Pancreas (tissue), 10 donors: ENCODE data around the gene CRHR1. TPM values are rescaled to one million over a fixed set of nuclear protein-coding genes. Genes with fewer than 3 reads are reported as not detected.
"Not testable (repeated sequence)": the region's sequence is repeated elsewhere in the genome, so short reads cannot be mapped to it uniquely, and the experiment has no call there.

Source experiments
- ATAC-seq, 4 donors: fragments of 200-7000 bp; cut with Tn5 transposase; one replicate each; pipeline versions ENCODE4 v1.8.0 to v1.9.1; 2020; ENCODE audit warnings: mild to moderate bottlenecking in 4 of 4, moderate library complexity in 4 of 4
- DNase-seq, 6 donors: peaks; one replicate each; pipeline ENCODE4 v3.0.0-alpha.2; 2020
- FAIRE-seq: peaks from 2 replicates; lab custom pipeline; 2012; peaks lifted over from hg19 to GRCh38; lab: Jason Lieb, UNC
- H3K27ac ChIP-seq, 4 donors: fragments of 200-600 bp; sonication (generic); 1 replicate in 3 of 4; 2 replicates in 1 of 4; pipeline versions ENCODE4 v1.5.0 to v1.8.0; 2020
- H3K27me3 ChIP-seq, 4 donors: fragments of 200-600 bp; one replicate each; pipeline ENCODE4 v1.8.0; 2021
- H3K36me3 ChIP-seq, 3 donors: fragments of 200-600 bp; sonication (generic) in 1 of 3; one replicate each; pipeline versions ENCODE4 v1.5.0 to v1.8.0; 2020 to 2021
- H3K4me1 ChIP-seq, 3 donors: fragments of 200-600 bp; one replicate each; pipeline ENCODE4 v1.8.0; 2021
- H3K4me3 ChIP-seq, 4 donors: fragments of 200-600 bp; sonication (generic) in 2 of 4; one replicate each; pipeline versions ENCODE4 v1.5.0 to v1.8.0; 2020 to 2021
- H3K9me3 ChIP-seq, 4 donors: fragments of 200-600 bp; one replicate each; pipeline ENCODE4 v1.8.0; 2021
- WGBS, 2 donors: extraction: QIAGEN DNeasy Blood & Tissue Kit; methylation state at CpG; one replicate each; pipeline ENCODE4 v1.1.7; 2013; 5-methylcytosine and 5-hydroxymethylcytosine counted together
- intact Hi-C, 3 donors: fragments of 100-400 bp; cut with DNase I; formaldehyde crosslinking; loops; one replicate each; pipeline versions ENCODE4 v1.11.1 to v1.14.2; 2022
- polyA plus RNA-seq, 2 donors: library from polyadenylated mRNA; stranded (reverse); fragments of 200-250 nt; gene quantifications; one replicate each; pipeline ENCODE4 v1.2.3, GENCODE V29; 2013
- total RNA-seq, 6 donors: library from RNA; stranded (reverse); fragmentation: NEBNext Ultra II Directional in 4 of 6; extraction: Animal tissue kit (Norgen Biotek cat#: 25700) in 4 of 6; gene quantifications; one replicate each; pipeline versions ENCODE4 v1.2.1 to v1.2.4, GENCODE V29; 2021 to 2023
- TF ChIP-seq, protein P1 (sequence below), 4 donors: fragments of 200-600 bp; sonication (generic) in 3 of 4; IDR thresholded peaks; one replicate each; pipeline versions ENCODE4 v1.5.0 to v1.8.0; 2021; ENCODE audit warnings: antibody characterized with exemption in 4 of 4
- donor health status: healthy with polysubstance abuse.
- donor health status: DM: no; HTN: no; CAD: no; lungs with moderate emphysema.
- donor health status: DM: no; HTN: no; CAD: no.
- donor health status: control.
- donor health status: control.
- donor health status: Bipolar disorder and iron deficiency.
- donor health status: DM: yes; HTN: yes; CAD: no.
- donor health status: DM: no; HTN: no; CAD: no.
- donor health status: DM: no; HTN: no; CAD: no.
- donor health status: DM: yes; HTN: yes; CAD: no.

Gene CRHR1
- total and polyA plus RNA-seq, 8 donors: 0.13 to 0.31 TPM; not detected in 6

DNA sequence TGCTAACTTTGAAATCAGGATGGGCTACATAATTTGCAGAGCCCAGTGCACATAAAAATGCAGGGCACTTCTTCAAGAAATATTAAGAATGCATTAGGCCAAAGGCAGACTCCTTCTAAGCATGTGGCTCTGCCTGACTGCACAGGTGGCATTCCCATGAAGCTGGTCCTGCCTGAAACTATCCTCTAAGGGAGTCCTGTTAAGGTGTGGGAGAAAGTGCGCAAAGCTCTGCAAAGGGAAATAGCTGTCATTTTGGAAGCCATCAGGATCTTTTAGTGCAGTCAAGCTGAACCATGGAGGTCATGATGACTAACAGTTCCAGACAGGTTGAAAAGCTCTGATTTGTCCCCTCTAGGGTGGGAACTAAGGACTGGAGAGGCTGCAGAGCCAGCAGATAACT is 41.9 kb upstream of the CRHR1 start:
- TF ChIP-seq, protein P1, sequence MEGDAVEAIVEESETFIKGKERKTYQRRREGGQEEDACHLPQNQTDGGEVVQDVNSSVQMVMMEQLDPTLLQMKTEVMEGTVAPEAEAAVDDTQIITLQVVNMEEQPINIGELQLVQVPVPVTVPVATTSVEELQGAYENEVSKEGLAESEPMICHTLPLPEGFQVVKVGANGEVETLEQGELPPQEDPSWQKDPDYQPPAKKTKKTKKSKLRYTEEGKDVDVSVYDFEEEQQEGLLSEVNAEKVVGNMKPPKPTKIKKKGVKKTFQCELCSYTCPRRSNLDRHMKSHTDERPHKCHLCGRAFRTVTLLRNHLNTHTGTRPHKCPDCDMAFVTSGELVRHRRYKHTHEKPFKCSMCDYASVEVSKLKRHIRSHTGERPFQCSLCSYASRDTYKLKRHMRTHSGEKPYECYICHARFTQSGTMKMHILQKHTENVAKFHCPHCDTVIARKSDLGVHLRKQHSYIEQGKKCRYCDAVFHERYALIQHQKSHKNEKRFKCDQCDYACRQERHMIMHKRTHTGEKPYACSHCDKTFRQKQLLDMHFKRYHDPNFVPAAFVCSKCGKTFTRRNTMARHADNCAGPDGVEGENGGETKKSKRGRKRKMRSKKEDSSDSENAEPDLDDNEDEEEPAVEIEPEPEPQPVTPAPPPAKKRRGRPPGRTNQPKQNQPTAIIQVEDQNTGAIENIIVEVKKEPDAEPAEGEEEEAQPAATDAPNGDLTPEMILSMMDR (IDR thresholded peaks at IDR 0.05): no peak
- Histone ChIP-seq H3K4me1 (no peaks in the 10 kb centered on the region), H3K27me3 (no peaks in the 10 kb centered on the region), H3K27ac (no peak overlapping the region), H3K9me3 (no peaks in the 10 kb centered on the region), H3K36me3 (no peaks in the 10 kb centered on the region), H3K4me3 (no peak overlapping the region)
- no peak for ATAC-seq
- WGBS, 2 donors: 90 to 100% methylated on average over 1 of the region's 1 CpG
- FAIRE-seq: no peak
- intact Hi-C loops: no loop called here
- DNase-seq: no peak

DNA sequence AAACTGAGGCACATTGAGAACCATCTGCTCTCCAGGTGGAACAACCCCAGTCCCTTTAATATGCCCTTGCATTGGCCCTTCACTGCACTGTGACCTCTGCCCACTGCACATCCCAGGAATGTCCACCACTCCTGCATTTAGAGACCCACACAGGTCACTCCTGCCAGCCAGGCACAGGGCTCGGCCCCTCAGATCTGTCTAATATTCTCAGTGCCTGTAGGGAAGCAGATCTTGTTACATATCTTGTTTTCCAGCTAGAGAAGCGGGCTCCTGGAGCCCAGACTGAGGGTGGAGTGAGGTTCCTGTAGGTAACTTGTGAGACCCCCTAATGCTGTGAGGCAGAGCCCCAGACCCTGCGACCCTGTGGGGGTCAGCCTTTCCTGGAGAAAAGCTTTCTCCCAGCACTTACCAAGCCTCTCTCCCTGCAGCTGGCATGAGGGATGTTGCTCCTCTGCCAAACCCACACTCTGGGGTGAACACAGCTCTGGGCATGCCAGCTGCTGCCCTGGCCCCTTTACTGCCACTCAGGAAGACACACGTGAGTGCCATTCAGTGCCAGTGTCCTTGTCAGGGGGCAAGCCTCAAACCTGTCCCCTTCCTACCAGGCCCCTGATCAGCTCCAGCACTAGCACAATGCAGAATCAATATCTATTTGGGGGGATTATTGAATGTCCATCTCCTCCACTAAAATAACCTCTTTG is 40.3 kb upstream of the CRHR1 start:
- Histone ChIP-seq H3K36me3 (no peaks in the 10 kb centered on the region), H3K27ac (no peak overlapping the region), H3K27me3 (no peaks in the 10 kb centered on the region), H3K4me1 (no peaks in the 10 kb centered on the region), H3K4me3 (no peak overlapping the region), H3K9me3 (no peaks in the 10 kb centered on the region)
- intact Hi-C loops: no loop called here
- ATAC-seq (no peak), DNase-seq (no peak), FAIRE-seq (no peak)
- 60 to 77% methylated on average over 4 of the region's 4 CpGs for WGBS, 2 donors
- TF ChIP-seq, protein P1 (IDR thresholded peaks at IDR 0.05): no peak

DNA sequence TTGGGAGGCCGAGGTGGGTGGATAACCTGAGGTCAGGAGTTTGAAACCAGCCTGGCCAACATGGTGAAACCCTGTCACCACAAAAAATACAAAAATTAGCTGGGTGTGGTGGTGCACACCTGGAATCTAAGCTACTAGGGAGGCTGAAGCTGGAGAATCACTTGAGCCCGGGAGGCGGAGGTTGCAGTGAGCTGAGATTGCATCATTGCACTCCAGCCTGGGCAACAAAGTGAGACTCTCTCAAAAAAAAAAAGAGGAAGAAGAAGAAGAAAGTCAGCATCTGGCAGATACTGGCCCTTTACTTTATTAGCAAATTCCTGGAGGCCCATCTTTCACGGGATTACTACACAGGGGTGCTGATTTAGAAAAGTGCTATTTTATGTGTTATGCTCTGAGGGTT is 39.3 kb upstream of the CRHR1 start:
- intact Hi-C loops, H3K4me1 ChIP-seq, ATAC-seq, H3K27ac ChIP-seq, H3K36me3 ChIP-seq, H3K4me3 ChIP-seq, FAIRE-seq, H3K9me3 ChIP-seq, H3K27me3 ChIP-seq, DNase-seq: not testable (repeated sequence)
- whole genome bisulfite sequencing, 2 donors: 83 to 87% methylated on average over 4 of the region's 4 CpGs

DNA sequence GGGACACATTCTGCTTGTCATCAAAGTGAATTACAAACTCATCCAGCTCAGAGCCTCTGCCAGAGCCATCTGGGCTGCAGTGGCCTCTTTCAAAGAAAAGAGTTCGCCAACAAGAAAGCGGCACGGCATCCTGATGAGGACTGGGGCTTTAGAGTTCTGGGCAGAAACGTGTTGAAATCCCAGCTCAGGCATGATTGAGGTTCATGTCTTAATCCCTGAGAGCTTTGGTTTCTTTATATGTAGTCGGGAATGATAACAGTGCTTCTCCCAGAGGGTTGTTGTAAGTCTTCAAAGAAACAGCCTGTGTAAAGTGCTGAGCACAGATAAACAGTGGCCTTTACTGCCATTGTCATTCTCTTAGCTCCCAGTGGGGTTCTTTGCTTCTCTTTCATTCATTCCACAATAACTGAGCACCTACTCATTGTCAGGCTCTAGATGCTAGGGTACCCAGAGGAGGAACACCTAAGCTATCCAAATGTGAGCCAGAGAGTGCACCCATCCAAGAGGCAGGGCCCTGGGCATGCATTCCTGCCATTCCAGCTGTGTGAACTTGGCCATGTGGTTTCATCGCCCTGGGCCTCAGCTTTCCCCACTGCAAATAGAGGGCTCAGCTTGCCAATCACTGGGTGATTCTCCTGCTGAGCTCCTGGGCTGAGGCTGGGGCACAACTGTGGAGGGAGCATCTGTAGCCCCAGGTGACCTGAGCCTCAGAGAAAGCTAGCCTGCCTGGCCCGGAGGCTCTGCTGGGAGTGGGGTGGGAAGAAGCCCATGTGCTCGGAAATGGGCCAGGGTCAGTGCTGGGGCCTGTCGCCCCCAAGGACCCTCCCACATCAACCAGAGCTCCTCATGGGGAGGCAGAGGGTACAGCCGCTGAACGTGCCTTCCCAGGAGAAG is 38.3 kb upstream of the CRHR1 start:
- 60 to 66% methylated on average over 11 of the region's 11 CpGs for WGBS, 2 donors
- DNase-seq: no peak
- peak in 1 of 4 donors; percentile 45 for ATAC-seq
- Histone ChIP-seq H3K9me3 (no peaks in the 10 kb centered on the region), H3K27me3 (no peaks in the 10 kb centered on the region), H3K36me3 (no peaks in the 10 kb centered on the region), H3K4me1 (no peaks in the 10 kb centered on the region), H3K4me3 (no peak overlapping the region), H3K27ac (no peak overlapping the region)
- intact Hi-C loops: no loop called here
- TF ChIP-seq, protein P1 (IDR thresholded peaks at IDR 0.05): no peak
- no peak for FAIRE-seq

DNA sequence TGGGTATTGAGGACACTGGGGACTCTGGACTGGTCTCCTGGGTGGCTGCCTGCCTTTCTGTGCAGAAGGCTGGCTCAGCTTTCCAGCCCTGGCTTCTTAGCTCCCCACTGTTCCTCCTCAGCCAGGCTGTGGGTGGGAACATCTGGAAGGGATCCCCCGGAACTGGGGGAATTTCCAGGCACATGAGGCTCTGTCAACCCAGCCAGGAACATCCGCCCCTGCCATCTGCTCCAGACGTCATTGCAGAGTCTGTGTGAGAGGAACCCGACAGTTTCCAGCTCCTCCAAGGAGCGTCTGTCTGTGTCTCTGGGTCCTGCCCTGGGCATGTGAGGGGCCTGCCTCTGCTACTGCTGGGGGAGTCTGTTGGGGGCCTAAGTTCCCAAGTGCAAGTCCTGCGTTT is 36.2 kb upstream of the CRHR1 start:
- H3K4me3 ChIP-seq: no peak overlapping the region
- DNase-seq (no peak), ATAC-seq (no peak), FAIRE-seq (no peak)
- no peaks in the 10 kb centered on the region for H3K36me3 ChIP-seq
- TF ChIP-seq, protein P1 (IDR thresholded peaks at IDR 0.05): no peak
- no peaks in the 10 kb centered on the region for H3K27me3 ChIP-seq
- no peaks in the 10 kb centered on the region for H3K9me3 ChIP-seq
- H3K4me1 ChIP-seq: no peaks in the 10 kb centered on the region
- intact Hi-C loops: no loop called here
- 65 to 80% methylated on average over 6 of the region's 6 CpGs for WGBS, 2 donors
- H3K27ac ChIP-seq: no peak overlapping the region
